GM12892 (cell line): ENCODE data around the gene PSMA6.
"Not testable (repeated sequence)": the region's sequence is repeated elsewhere in the genome, so short reads cannot be mapped to it uniquely, and the experiment has no call there.

Experiments used
- DNase-seq: peaks from one replicate; pipeline ENCODE4 v3.0.0; 2011; ENCODE audit not compliant: insufficient read length
- FAIRE-seq: peaks from 2 replicates; lab custom pipeline; 2011; peaks lifted over from hg19 to GRCh38; lab: Jason Lieb, UNC
- POLR2A ChIP-seq: IDR thresholded peaks from 2 replicates; pipeline ENCODE4 v1.6.1; 2011; ENCODE audit warnings: low read depth, low read length, control low read depth
- POLR2AphosphoS5 ChIP-seq: IDR thresholded peaks from 2 replicates; pipeline ENCODE4 v1.6.1; 2011; ENCODE audit warnings: low read depth, low read length, control low read depth
- TAF1 ChIP-seq: IDR thresholded peaks from 2 replicates; pipeline ENCODE4 v1.6.1; 2011; ENCODE audit warnings: low read depth, mild to moderate bottlenecking, control low read depth, low read length, borderline replicate concordance

Gene PSMA6

GRCh38 chr14:35332517-35333263, 40.5 kb downstream of the PSMA6 start:
- FAIRE-seq (no peak), DNase-seq (no peak)
- TF ChIP-seq TAF1, result no peak
- no peak for TF ChIP-seq POLR2A
- no peak for TF ChIP-seq POLR2AphosphoS5

DNA sequence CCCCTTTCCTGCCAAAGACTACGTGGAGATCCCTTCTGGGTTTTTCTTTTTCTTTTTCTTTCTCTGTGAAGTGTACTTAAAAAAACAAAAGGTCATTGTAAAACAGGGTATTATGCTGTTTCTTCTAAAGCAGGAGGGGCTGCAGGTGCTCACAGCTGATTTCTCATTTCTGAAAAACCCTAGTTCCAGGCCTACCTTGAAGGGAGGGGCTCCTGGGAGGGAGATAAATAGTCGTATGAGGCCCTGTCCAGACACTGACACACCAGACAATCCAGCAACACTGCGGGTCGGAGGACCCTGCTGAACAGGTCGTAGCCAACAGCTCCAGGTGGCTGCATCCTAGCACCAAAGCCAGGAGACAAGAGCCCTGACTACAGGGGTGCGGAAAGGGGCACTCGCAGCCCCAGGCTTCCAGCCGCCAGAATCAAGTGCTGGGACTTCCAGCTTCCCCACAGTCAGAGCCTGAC, 41.1 kb downstream of the PSMA6 start:
- no peak for FAIRE-seq
- no peak for DNase-seq
- no peak for TF ChIP-seq POLR2A
- TF ChIP-seq TAF1, result no peak
- no peak for TF ChIP-seq POLR2AphosphoS5

- DNase-seq (no peak), FAIRE-seq (no peak)
- no peak for TF ChIP-seq POLR2AphosphoS5
- no peak for TF ChIP-seq TAF1
- no peak for TF ChIP-seq POLR2A
Observed at GRCh38 chr14:35333797-35334743, 41.9 kb downstream of the PSMA6 start.

GRCh38 chr14:35335388-35336092, 43.4 kb downstream of the PSMA6 start:
- TF ChIP-seq POLR2A, result no peak
- TF ChIP-seq TAF1, result no peak
- TF ChIP-seq POLR2AphosphoS5, result no peak
- FAIRE-seq, result no peak
- DNase-seq, result no peak

DNA sequence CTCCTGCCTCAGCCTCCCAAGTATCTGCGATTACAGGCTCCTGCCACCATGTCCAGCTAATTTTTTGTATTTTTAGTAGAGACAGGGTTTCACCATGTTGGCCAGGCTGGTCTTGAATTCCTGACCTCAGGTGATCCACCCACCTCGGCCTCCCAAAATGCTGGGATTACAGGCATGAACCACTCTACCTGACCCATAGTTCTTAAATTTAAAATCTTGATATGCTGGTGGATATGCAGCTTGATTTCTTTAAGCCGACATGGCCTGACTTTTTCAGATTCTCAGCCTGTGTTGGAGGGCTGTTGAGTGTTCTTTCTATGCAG, 44.0 kb downstream of the PSMA6 start:
- DNase-seq, FAIRE-seq: not testable (repeated sequence)

DNA sequence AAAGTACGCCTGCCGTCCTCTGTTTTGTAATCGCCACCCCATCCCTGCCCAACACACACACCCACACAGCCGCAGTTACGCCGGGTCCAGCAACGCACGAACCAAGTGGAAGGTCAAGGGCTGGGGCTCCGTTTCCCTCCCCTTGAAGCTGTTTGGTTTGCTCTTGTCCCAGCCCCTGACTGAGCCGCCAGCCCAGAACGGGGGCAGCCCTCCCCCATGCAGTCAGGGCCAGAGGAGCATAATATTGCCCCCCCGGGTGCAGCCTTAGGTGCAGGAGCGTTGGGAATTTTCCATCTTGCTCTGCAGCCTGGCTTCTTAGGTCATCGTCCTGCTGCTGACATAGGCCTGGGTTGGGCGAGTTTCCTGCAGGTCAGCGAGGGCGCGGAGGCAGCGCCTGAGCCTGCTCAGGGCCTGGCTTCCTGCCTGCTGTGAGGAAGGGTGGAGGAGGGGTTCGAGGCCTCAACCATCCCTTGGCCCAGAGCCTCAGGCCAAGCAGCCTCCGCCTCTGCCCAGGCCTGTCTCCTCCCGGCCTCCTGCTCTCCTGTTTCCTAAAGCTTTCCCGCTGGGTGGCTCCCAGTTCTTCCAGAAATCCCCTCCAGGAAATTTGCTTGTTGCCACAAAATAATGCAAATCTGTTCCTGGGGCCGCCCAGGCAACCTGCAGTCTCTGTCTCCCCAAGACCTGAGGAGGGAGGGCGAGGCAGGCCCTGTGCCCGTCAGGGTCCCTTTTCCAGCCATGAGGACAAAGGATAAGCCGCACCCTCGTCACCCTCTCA, 44.5 kb downstream of the PSMA6 start:
- TF ChIP-seq TAF1 (no peak), POLR2AphosphoS5 (no peak), POLR2A (no peak)

DNA sequence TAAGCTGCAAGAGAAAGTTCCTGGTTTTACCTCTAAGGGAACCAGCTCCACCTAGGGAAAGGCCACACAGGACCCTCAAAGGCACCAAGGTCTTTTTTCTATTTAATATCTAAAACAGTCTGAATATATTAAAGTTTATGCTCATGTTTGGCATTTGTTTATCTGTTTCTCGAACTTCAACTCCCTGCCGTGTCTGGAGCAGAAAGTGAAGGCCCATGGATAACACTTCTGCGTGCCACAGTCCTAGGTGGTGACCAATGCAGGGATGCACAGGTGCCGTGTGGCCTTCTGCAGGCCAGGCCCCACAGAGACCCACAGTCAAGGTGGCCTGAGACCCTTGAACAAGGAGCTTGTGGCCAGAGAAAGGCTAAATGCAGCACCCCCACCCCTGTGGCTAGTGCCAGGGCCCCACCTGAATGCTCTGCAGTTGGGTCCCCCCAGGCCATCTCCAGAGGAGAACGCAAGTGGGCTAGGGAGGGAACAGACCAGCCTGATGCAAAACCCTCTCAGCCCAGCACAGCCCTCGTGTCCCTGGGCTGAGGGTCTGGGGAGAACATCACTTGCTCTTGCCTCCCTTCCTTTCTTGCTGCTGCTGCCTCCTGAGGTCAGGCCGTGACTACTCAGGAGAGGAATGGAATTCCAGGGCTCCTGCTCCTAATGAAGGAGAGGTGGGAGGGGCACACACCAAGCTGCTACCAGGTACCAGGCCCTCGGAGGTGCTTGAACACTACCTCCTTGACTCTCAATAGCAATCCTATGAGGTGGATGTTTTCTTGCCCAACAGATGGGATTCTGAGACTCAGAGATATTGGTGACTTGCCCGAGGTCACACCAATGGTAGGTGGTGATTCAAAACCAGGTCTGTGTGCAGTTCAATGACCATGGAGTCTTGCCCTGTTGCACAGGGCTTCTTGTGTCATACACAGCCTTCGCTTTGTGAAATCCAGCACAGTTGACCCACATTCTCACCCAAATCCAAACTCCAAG, 45.4 kb downstream of the PSMA6 start:
- FAIRE-seq (no peak), DNase-seq (no peak)
- TF ChIP-seq POLR2A (no peak), TAF1 (no peak), POLR2AphosphoS5 (no peak)

More for the DNA sequence above, 44.5 kb downstream of the PSMA6 start:
- DNase-seq, result no peak
- no peak for FAIRE-seq

- no peak for TF ChIP-seq TAF1
- no peak for TF ChIP-seq POLR2A
- no peak for TF ChIP-seq POLR2AphosphoS5
- DNase-seq (no peak), FAIRE-seq (no peak)
Observed at GRCh38 chr14:35338731-35339405, 46.7 kb downstream of the PSMA6 start.

DNA sequence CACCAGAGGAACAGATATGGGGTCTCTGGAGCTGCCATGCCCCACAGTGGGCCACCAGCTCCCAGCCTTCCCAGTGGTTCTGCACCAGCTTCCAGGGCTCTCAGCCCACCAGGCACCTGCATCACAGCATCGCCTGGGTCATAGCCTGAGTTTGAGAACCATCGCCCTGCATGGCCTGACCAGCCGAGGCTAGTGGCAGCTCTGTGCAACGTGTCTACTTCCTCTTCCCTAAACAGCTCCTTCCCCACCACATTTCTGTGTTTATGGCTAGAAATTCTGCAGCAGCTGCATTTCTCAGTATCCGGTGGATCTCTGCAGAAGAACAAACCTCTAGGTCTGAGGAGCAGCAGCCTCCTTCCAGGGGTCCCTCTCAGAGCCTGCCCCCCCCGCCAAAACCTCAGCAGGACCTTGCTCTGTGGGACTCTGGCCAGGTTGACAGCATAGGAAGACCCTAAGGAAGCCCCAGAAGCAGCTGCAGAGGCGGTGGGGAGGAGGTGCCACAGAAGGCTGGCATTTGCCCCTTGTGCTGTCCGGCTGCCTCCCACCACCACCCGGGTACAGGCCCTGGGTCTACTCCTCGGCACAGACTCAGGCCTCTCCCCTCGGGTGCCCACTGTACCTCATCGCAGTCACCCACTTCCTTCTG, 47.7 kb downstream of the PSMA6 start:
- no peak for FAIRE-seq
- TF ChIP-seq POLR2A (no peak), TAF1 (no peak), POLR2AphosphoS5 (no peak)
- DNase-seq, result no peak
